ENCODE results near the gene SMARCC1. TPM values are rescaled to one million over a fixed set of nuclear protein-coding genes. Genes with fewer than 3 reads are reported as not detected.

SMARCC1 gene
- total RNA-seq, 2 experiments from 2014 or later, result 96.4 to 109 TPM

Other genes with a start within 250 kb of the SMARCC1 start
- under 1 TPM; 0.40 TPM for gene CSPG5, start 203.0 kb downstream of the SMARCC1 start, total RNA-seq
- gene DHX30, start 21.2 kb upstream of the SMARCC1 start, total RNA-seq, result 10 to 100 TPM; 73.2 to 77.8 TPM
- gene MAP4, start 234.5 kb upstream of the SMARCC1 start, total RNA-seq, result 100 to 1,000 TPM; 106 to 110 TPM